HG02623 (cell line): ENCODE data around the gene PPP4R1.
"Not testable (repeated sequence)": the region's sequence is repeated elsewhere in the genome, so short reads cannot be mapped to it uniquely, and the experiment has no call there.

Experiments used
- ATAC-seq: cut with Tn5 transposase; IDR thresholded peaks from one replicate; pipeline ENCODE4 v1.9.1; 2021; ENCODE audit warnings: moderate library complexity; ENCODE audit not compliant: unreplicated experiment

The PPP4R1 gene, protein sequence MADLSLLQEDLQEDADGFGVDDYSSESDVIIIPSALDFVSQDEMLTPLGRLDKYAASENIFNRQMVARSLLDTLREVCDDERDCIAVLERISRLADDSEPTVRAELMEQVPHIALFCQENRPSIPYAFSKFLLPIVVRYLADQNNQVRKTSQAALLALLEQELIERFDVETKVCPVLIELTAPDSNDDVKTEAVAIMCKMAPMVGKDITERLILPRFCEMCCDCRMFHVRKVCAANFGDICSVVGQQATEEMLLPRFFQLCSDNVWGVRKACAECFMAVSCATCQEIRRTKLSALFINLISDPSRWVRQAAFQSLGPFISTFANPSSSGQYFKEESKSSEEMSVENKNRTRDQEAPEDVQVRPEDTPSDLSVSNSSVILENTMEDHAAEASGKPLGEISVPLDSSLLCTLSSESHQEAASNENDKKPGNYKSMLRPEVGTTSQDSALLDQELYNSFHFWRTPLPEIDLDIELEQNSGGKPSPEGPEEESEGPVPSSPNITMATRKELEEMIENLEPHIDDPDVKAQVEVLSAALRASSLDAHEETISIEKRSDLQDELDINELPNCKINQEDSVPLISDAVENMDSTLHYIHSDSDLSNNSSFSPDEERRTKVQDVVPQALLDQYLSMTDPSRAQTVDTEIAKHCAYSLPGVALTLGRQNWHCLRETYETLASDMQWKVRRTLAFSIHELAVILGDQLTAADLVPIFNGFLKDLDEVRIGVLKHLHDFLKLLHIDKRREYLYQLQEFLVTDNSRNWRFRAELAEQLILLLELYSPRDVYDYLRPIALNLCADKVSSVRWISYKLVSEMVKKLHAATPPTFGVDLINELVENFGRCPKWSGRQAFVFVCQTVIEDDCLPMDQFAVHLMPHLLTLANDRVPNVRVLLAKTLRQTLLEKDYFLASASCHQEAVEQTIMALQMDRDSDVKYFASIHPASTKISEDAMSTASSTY

GRCh38 chr18:9614401-9615279, at the start of gene PPP4R1:
PPP4R1 (minus strand) TSS chr18:9614559; CDS start chr18:9614484, 75 bp downstream.
- peak; percentile 62 for ATAC-seq

GRCh38 chr18:9663377-9663776, 49.0 kb upstream of the PPP4R1 start:
- ATAC-seq = no peak

GRCh38 chr18:9661564-9661963, 47.2 kb upstream of the PPP4R1 start:
- no peak for ATAC-seq

GRCh38 chr18:9659499-9660375, 45.4 kb upstream of the PPP4R1 start:
- no peak for ATAC-seq

- ATAC-seq = no peak
Observed at GRCh38 chr18:9658087-9658641, 43.8 kb upstream of the PPP4R1 start.

- no peak for ATAC-seq
Observed at GRCh38 chr18:9655232-9655767, 40.9 kb upstream of the PPP4R1 start.

DNA sequence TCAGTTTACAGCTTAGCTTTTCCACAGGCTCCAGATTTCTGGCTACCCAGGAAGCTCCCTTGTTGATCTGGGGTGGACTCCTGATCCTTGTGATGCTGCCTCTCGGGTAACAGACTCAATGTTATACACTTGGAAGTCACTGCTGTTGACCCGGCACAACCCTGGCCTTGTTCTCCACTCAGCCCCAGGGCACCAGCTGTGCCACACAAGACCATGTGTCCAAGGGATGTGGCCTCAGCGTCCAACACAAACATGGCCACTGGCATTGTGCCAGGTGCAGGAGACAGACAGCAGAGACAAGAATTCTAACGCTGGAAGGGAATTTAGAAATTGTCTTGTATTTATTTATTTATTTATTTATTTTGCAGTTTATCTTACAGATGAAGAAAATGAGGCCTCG, 39.0 kb upstream of the PPP4R1 start:
- ATAC-seq = no peak

DNA sequence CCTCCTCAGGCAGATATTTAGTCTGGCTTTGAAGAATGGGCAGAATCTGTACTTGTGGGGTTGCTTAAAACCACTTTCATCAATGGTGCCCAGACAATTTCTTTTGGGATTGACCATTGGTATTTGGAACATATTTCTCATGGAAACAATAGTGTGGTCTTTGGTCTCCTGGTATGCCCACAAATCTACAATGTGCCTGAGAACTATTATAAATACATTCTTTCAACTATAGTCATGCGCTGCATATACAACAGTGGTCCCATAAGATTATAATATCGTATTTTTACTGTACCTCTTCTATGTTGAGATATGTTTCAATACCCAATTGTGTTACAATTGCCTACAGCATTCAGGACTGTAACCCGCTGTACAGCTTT, 34.8 kb upstream of the PPP4R1 start:
- ATAC-seq = no peak

- no peak for ATAC-seq
Observed at GRCh38 chr18:9648431-9649163, 34.2 kb upstream of the PPP4R1 start.

DNA sequence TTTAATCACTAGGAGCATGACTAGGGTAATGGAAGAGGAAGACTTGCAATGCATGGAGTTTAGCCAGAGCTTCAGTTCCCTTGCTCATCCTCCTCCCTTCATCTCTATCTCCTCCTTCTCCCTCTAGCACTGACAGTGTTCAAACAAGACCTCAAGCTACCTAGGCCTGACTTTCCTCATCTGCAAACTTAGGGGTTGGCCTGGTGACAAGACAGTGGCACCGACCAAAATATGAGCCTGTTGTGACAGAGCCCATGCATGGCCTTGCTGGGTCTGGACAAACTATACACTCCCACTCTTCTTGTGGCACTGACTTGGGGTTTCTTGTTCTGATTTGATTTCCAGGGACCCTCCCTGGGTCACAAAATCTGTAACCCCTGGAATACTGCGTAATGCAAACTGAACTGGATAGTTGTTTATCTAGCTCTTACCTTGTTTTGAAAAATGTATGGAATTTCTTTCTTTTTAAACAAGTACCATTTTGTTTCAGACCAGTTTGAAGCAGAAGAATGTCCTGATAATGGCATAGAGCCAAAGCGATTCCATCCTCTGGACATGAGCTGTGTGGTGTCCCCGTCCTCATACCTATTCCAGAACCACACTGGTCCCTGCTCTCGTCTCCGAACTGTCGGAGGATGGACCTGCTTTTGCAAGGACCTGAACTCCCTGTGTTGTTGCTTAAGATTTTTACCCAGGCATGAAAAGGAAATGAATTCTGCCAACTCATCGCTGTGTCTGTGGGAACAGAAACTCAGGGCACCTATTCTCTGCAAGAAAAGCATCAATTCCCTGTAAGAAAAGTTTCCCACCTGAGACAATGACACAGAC, 33.4 kb upstream of the PPP4R1 start:
- ATAC-seq = no peak

DNA sequence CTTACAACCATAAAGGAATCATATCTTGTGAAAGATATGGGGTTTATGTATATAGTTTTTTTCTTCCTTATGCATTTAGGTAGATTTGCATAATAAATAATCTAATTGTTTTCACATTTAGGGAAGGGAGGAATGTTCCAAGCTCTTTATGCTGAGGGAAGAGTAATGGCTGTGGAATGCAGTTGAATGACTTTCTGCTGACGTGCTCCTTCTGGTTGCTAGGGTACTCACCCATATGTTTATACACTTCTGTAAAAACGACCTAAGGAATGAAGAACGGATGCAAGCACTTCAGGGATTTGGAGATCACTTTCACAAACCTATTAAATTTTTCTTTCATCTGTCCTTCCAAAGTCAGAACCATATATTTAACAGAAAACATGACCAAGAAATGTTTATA, 29.2 kb upstream of the PPP4R1 start:
- ATAC-seq = no peak

DNA sequence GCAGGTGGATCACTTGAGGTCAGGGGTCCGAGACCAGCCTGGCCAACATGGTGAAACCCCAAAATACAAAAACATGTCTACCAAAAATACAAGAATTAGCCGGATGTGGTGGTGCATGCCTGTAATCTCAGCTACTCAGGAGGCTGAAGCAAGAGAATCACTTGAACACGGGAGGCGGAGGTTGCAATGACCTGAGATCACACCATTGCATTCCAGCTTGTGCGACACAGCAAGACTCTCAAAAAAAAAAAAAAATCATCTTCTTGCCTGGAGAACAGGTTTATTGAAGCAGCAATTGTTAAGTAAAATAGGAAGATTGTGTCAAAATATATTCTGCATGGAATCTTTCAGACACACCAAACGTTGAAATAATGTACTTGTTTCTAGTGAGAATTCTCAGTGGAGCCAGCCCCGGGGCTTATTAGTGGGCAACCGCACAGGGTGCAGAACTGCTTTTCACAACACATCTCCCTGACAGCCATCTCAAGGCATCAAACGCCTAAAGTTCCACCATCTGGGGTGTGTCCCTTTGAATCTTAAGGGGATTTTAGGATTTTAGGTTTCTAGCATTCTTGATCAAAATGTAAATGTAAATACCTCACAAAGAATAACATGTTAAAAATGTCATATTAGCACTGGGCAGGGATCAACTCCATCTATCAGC, 28.6 kb upstream of the PPP4R1 start:
- no peak for ATAC-seq

- not testable (repeated sequence) for ATAC-seq
Observed at GRCh38 chr18:9641081-9641480, 26.7 kb upstream of the PPP4R1 start.

- no peak for ATAC-seq
Observed at GRCh38 chr18:9638886-9639285, 24.5 kb upstream of the PPP4R1 start.

- no peak for ATAC-seq
Observed at GRCh38 chr18:9637036-9637767, 22.8 kb upstream of the PPP4R1 start.

- no peak for ATAC-seq
Observed at GRCh38 chr18:9634856-9635255, 20.5 kb upstream of the PPP4R1 start.
